GM08714 (cell line): ENCODE measurements around the gene DLG2.

Experiments used
- H3K4me3 ChIP-seq: fragments of 200-500 bp; sonication (Bioruptor generic); 2 replicates; pipeline ENCODE4 v1.5.1; 2014; ENCODE audit warnings: mild to moderate bottlenecking, low read length, inconsistent platforms
- ZNF274 ChIP-seq: IDR thresholded peaks from 2 replicates; pipeline ENCODE4 v1.6.1; 2012; ENCODE audit warnings: mild to moderate bottlenecking, low read depth, low read length

Gene DLG2

DNA sequence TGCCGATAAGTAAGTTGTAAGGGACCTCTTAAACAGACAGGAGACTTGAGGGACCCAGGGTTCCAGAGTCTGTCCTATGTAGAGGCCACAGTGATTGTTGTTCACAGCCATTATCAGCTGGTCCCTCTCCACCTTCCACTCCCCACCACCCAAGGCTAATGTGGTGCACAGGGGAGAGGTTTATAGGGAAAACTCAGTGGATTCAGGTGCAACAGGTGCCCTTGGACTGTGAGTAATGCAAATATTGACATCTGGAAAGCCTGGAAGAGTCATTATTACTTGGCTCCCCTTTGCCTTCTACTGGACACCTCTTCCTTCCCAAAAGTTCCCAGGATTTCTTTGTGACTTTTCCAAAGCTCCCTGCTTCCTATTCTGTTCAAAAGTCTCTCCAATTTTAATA is 1899.9 kb downstream of the DLG2 start:
- no peak for TF ChIP-seq ZNF274
- no peak overlapping the region for H3K4me3 ChIP-seq

GRCh38 chr11:83726316-83726715 is 1900.8 kb downstream of the DLG2 start:
- no peak for TF ChIP-seq ZNF274
- no peak overlapping the region for H3K4me3 ChIP-seq

DNA sequence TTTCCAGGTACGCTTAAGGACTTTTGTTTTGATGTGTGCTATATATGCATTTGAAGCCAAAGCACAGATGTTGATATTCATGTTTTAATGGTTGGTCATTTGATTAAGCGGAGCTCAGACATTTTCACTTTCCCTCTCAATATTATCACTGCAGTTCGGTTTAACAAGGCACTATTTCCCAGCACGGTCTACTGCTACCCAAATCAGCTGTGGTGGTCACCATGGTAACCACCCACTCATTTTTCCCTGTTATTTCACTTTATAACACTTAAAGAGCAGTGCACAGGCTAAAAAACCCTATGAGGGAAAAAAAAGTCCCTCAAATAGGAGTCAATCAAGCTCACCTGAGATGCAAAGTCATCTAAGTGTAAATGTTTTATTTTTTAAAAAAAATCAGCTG is 1901.4 kb downstream of the DLG2 start:
- no peak overlapping the region for H3K4me3 ChIP-seq

GRCh38 chr11:83725269-83725560 is 1901.9 kb downstream of the DLG2 start:
- no peak overlapping the region for H3K4me3 ChIP-seq
- no peak for TF ChIP-seq ZNF274

More for the DNA sequence above, 1901.4 kb downstream of the DLG2 start:
- TF ChIP-seq ZNF274: no peak

DNA sequence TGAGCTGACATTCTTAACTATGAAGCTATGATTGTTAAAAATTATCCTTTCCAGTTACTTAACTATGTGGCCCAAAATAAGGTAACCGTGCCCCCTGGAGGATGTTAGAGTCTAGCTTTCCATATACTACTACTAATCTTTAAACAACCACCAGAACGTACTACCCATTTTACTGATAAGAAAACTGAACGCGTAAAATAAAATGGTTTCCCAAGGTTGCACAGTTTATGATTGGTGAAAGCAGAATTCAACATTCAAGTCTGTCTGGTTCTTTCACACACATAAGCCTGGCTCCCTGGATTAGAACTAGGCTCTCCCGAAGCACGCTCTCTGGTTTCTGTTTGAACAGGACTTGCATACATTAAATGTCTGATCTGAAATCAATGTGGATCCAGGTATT is 1903.1 kb downstream of the DLG2 start:
- TF ChIP-seq ZNF274: no peak
- no peak overlapping the region for H3K4me3 ChIP-seq

- no peak for TF ChIP-seq ZNF274
- H3K4me3 ChIP-seq: no peak overlapping the region
Measured at GRCh38 chr11:83722392-83723119, 1904.6 kb downstream of the DLG2 start.

DNA sequence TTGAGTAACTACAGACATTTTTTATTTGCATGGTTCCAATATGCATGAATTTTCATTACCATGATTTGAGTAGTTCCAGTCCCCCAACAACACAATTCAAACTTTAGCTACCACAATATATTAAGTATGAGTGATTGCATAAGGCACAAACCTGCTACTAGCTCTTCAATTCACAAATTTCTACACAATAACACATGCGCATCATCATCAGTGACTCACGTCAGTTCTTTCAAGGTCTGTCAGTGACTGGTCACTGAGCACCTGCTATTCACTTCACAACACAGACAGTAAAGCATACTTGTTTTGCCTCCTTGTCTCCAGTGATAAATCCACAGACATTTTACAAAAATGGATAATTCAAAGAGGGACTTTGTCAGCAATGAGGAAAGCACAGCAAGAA is 1905.9 kb downstream of the DLG2 start:
- TF ChIP-seq ZNF274: no peak
- no peak overlapping the region for H3K4me3 ChIP-seq

DNA sequence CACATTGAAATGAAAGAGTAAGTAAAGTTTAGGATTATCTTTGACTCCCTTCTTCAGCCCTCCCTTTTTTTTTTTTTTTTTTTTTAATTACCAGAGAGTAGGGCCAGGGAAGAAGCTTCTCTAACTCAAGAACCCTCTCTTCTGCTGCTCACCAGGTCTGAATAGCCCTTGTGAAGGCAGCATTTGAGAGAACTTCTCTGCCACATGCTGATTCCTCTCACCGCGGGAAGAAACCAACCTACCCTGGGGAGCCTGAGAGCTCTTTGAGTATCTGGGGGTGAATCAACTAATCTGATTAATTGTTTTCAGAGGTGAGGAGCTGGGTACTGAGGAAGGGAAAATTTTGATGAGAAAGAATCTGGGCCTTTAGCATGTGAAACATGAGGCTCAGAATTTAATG is 1906.5 kb downstream of the DLG2 start:
- TF ChIP-seq ZNF274: no peak
- H3K4me3 ChIP-seq: no peak overlapping the region

DNA sequence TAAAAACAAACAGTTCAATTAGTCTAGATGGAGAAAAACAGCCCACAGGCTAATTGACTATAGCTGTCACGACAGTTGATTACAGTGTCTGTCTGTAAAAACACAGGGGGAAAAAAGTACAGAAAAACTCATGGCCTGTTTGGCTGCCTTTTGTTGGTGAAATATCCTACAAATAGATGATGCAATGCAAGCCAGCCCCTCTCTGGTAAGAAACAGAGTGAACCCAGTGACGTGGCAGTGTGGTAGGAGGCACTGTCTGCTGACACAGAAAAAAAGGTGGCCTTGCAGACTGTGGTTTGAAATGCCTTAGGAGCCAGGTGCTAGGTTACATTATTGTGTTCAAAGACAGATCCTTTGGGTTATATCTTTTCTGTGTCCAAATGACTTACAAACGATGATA is 1909.6 kb downstream of the DLG2 start:
- H3K4me3 ChIP-seq: no peak overlapping the region
- no peak for TF ChIP-seq ZNF274

DNA sequence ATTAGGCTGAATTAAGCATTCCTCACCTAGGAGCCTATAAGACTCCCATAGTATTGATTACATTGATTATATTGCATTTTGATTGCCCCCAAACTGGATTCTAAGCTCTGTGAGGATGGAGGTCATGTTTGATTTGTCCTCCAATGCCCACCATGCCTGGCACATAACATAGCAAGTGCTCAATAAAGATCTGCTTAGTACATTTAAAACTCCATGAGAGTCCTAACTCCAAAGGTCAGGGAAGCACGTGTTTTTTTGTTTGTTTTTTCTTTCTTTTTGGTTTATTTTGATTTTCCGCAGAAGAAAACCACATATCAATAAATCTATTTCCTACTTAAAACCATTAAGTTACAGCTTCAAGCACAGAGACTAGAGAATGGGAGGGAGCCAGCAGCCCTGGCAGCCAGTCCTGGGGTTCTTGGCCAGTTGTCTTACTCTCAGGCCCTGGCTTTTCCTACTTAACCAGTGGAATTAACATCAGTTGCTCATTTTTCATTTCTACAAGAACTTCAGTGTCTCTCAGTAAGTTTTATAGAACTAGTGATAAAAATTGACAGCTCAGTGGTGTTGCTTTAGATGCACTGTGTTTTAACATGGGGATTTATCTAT is 1911.1 kb downstream of the DLG2 start:
- H3K4me3 ChIP-seq: no peak overlapping the region
- no peak for TF ChIP-seq ZNF274

GRCh38 chr11:83713708-83714107 is 1913.4 kb downstream of the DLG2 start:
- TF ChIP-seq ZNF274: no peak

GRCh38 chr11:83711106-83711527 is 1916.0 kb downstream of the DLG2 start:
- no peak overlapping the region for H3K4me3 ChIP-seq
- TF ChIP-seq ZNF274: no peak

More at GRCh38 chr11:83713708-83714107, 1913.4 kb downstream of the DLG2 start:
- H3K4me3 ChIP-seq: no peak overlapping the region

DNA sequence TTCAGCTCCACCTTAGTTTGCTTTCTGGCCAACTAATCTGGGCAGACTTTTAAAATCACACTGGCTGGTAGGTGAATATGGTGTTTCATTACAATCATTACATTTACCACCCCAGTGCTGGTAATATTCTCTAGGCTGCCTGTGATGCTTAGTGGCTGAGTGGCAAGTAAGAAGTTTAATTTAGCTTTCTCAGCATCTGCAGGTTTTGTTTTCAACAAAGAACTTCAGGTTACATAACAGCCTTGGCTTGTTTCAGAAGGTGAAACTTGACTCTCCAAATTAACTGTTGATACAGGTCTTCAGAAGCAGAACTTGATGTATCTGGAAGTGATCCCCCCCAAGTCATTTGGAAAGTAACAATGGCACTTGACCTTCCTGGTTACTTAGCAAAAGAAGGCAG is 1917.7 kb downstream of the DLG2 start:
- no peak for TF ChIP-seq ZNF274

GRCh38 chr11:83706566-83706965 is 1920.6 kb downstream of the DLG2 start:
- no peak overlapping the region for H3K4me3 ChIP-seq
- TF ChIP-seq ZNF274: no peak

More for the DNA sequence above, 1917.7 kb downstream of the DLG2 start:
- H3K4me3 ChIP-seq: no peak overlapping the region

- no peak overlapping the region for H3K4me3 ChIP-seq
- no peak for TF ChIP-seq ZNF274
Measured at GRCh38 chr11:83702796-83703195, 1924.3 kb downstream of the DLG2 start.

GRCh38 chr11:83697518-83697917 is 1929.6 kb downstream of the DLG2 start:
- no peak for TF ChIP-seq ZNF274

More at GRCh38 chr11:83697518-83697917, 1929.6 kb downstream of the DLG2 start:
- H3K4me3 ChIP-seq: no peak overlapping the region
